GM19193 (cell line): ENCODE results near the gene NAT9.

ENCODE experiments used
- POLR2A ChIP-seq: IDR thresholded peaks from 4 replicates; pipeline ENCODE4 v1.6.1; 2011; ENCODE audit not compliant: insufficient read depth, insufficient read length; ENCODE audit errors: extremely low read depth

NAT9 gene

DNA sequence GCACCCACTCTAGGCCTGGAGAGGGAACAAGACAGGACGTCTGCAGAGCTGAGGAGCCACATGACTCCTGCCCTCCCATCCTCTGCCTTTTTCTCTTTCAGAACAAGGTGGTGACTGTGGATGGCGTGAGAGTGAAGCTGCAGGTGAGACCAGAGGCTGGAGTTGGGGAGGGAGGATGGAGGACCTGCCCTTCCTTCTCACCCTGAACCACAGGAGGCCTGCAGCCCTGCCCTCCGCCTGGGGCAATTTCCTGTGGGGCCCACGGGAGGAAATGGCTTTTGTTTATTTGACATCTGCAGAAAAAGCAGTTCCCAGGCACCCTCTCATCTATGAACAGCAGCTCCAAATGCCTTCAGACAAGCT is 34.0 kb downstream of the NAT9 start:
- TF ChIP-seq POLR2A, result no peak

DNA sequence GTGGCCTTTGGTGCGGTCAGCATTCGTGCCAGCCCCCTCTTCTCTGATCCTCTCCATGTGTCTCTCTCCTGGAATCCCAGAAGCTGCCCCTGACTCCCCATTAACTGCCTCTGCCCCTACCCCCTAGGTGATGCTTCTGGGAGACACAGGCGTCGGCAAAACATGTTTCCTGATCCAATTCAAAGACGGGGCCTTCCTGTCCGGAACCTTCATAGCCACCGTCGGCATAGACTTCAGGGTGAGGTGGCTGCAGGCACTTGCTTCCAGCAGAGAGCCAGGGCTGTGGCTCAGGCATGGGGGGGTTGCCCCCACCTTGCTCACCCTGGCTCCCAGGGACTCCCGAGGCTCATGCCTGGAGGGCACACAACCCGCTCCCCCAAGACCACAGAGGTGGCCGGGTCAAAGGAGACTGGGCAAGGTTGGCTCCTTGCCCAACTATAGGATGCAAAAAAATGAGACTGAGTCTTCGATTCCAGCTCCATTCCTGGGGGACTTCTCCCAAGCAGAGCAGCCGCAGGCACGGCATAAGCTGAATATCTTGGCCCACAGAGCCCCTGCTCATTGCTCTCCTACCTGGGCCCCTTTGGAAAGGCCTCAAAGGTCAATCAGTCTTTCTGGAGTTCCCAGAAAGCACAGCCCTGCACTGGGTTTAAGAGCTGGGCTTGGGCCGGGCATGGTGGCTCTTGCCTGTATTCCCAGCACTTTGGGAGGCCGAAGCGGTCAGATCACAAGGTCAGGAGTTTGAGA is 35.3 kb downstream of the NAT9 start:
- no peak for TF ChIP-seq POLR2A

- TF ChIP-seq POLR2A, result no peak
Measured at GRCh38 chr17:74740173-74740572, 36.0 kb downstream of the NAT9 start.

DNA sequence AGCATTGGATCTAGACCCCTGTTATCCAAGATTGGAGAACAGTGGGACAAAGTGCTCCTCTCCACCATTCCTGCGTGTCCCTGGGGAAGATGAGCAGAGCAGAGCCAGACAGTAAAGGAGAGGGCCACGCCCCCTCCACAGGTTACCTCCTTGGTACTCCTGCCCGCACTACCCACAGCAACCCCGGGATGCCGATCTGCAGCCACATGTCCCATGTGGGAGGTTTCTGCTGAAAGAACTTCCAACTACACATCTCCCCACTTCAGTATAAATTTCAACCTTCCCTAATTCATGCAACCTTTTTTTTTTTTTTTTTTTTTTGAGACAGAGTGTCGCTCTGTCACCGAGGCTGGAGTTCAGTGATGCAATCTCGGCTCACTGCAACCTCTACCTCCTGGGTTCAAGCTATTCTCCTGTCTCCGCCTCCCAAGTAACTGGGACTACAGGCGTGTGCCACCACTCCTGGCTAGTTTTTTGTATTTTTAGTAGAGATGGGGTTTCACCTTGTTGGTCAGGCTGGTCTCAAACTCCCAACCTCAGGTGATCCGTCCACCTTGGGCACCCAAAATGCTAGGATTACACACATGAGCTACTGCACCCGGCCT is 36.8 kb downstream of the NAT9 start:
- TF ChIP-seq POLR2A, result no peak

DNA sequence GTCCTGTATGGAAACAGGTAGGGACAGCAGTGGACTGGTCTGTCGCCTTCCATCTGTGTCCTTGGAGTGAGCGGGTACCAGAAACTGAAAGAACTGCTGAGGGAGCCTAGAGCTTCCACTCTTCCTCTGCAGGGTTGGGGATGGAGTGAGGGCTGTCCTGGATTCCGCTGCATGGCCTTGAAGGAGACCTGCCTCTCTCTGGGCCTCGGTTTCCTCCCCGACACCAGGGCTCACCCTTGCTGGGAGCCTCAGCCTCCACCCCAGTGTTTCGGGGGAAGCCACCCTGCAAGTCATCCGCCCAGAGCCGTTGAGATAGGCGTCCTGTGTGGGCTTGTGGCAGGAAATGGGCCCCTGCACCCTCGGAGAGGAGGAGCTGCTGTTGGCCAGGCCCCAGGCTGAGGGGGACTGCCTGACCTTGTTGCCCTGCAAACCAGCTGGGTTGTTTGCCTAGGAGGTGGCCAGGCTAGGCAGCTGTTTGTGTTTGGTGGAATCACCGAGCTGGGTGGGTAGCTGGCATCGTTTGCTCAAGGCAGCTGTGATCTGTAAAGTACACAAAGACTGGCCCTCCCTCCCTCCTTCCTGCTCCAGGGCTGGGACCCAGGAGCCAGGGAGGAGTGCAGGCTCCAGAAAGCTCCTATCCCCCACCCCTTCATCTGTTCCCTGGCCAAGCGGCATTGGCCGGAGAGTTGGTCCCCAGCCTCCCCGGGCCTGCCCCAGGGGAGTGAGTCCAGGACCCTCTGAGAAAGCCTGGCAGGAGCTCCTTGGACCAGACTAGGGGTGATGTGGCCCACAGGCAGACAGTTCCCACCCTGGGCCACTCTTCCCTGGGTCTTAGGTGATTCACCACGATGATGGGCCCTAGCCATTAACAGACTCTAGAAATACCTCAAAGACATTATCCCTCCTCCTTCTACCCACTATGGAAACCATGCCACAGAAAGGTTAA is 37.8 kb downstream of the NAT9 start:
- peak; percentile 21 for TF ChIP-seq POLR2A

GRCh38 chr17:74737299-74738050 is 38.7 kb downstream of the NAT9 start:
- no peak for TF ChIP-seq POLR2A

DNA sequence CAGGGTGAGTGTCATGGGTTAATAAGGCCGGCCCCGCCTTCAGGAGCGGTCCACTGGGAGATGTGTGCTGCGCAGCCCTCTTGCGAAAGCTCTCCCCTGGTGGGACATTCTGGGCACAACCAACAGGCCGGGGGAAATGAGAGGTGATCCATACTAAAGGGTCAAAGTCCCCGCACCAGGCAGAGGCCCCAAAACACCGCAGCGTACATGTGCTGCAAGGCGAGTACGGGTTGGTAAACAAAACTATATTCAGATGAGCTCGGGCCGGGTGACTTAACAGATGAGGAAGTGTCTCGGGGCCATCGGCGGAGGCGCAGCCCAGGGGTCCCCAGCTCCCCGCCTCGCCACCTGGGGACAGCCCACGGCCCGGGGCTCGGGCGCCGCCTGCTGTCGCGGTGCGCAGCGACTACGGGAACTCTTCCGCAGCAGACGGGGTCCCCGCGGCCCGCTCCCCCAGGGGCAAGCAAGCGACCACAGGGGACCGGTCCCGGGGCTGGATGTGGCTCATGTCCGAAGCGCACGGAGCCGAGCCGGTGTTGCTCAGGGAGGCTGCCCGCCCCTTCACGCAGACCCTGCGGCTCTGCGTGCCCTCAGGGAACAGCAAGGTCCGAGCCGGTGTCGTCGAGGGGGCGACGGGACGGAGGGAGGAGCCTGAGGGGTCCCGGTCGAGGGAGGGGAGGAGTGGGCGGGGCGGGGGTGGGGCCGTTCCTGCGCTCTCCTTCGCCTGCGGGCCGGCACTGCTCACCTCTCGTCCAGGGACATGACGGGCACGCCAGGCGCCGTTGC is 39.4 kb downstream of the NAT9 start, which contains the start of gene RAB37:
RAB37 (plus strand) TSS at position 744 of the 786 bp plus-strand sequence; CDS start at position 761, 17 bp downstream.
- TF ChIP-seq POLR2A, result no peak

DNA sequence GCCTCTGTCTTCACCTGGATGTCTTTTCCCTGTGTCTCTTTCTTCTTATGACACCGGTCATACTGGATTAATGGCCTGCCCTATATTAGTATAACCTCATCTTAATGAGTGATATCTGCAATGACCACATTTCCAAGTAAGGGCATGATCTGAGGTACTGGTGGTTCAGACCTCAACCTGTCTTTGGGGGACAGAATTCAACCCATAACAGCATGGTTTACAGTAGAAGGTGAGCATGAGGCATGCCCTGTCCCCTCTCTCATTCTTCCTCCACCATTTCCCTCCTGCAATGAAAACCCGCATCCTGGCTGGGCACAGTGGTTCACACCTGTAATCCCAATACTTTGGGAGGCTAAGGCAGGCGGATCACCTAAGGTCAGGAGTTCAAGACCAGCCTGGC is 41.9 kb downstream of the NAT9 start:
- TF ChIP-seq POLR2A, result no peak

DNA sequence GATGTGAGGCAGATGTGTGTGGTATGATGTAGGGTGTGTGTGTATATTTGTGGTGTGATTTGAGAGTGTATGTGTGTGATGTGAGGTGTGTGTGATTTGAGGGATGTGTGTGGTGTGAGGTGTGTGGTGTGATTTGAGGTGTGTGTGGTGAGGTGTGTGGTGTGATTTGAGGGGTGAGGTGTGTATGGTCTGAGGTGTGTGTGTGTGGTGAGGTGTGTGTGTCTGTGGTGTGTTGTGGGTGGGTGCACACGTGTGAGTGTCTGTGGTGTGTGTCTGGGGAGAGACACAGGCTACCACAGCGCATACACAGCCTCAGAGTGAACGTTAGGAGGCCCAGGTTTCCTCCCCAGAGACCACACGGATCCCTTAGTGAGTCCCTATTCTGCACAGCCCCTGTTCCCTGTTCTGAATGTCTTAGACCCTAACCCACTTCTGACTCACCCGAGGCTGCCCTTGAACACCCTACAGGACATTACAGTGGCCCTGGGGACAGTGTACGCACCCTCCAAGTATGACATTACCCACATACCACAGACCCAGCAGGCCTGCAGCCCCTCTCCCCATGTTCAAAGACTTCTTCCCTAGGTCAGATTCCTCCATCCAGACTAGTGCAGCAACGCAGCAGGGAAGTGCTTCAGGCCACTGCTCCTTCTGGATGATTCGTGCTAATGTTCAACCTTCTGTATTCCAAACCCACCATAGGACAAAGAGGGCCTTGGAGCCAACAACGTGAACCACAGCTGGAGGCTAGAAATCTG is 42.6 kb downstream of the NAT9 start:
- no peak for TF ChIP-seq POLR2A

- TF ChIP-seq POLR2A, result no peak
Measured at GRCh38 chr17:74732042-74732867, 43.9 kb downstream of the NAT9 start.

GRCh38 chr17:74731347-74731605 is 44.9 kb downstream of the NAT9 start:
- TF ChIP-seq POLR2A, result no peak

GRCh38 chr17:74730491-74731346 is 45.4 kb downstream of the NAT9 start:
- TF ChIP-seq POLR2A, result no peak
